GM19395 (cell line): ENCODE results near the gene DDR1.
"Not testable (repeated sequence)": the region's sequence is repeated elsewhere in the genome, so short reads cannot be mapped to it uniquely, and the experiment has no call there.

Source experiments
- ATAC-seq: cut with Tn5 transposase; IDR thresholded peaks from one replicate; pipeline ENCODE4 v1.9.1; 2021; ENCODE audit warnings: mild to moderate bottlenecking, moderate library complexity; ENCODE audit not compliant: unreplicated experiment

DDR1 gene

DNA sequence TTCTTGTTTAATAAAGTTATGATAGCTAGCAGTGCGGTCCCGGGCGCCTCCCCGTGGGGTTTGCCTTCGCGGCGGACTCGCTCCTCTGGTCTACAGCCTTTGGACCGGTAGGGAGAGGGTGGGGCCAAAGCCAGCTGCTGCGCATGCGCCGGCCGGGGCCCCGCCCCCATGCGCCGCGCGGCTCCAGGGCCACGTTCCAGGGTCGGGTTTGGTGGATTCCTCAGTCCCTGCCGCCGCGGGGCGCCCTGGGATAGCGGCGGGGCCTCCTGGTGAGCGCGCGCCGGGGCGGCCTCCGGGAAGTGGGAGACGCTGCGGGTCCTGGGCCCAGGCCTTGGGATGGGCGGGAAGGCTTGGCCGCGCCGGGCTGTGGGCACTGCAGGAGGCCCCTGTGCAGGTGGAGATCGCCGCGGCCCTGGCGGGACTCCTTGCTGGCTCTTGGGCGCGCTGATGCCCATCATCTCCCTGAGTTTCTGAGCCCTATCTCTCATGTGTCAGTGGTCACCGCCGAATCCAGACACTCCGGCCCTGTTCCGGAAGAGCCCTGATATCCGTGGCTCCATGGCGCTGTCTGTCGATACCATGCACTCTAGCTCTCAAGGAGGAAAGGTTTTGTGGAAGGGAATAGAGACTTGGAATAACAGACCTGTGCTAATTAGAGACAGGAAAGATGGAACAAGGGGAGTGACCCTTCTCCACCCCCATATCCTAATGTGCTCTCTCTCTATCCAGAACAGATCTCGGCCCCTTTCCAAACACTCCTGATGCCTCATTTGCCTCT lies 29.9 kb downstream of the DDR1 start, which contains the start of gene VARS2:
Gene VARS2 (plus strand): TSS at position 163 of the 778 bp plus-strand sequence. CDS start 599 bp downstream, at position 762.
- peak; percentile 80 for ATAC-seq

DNA sequence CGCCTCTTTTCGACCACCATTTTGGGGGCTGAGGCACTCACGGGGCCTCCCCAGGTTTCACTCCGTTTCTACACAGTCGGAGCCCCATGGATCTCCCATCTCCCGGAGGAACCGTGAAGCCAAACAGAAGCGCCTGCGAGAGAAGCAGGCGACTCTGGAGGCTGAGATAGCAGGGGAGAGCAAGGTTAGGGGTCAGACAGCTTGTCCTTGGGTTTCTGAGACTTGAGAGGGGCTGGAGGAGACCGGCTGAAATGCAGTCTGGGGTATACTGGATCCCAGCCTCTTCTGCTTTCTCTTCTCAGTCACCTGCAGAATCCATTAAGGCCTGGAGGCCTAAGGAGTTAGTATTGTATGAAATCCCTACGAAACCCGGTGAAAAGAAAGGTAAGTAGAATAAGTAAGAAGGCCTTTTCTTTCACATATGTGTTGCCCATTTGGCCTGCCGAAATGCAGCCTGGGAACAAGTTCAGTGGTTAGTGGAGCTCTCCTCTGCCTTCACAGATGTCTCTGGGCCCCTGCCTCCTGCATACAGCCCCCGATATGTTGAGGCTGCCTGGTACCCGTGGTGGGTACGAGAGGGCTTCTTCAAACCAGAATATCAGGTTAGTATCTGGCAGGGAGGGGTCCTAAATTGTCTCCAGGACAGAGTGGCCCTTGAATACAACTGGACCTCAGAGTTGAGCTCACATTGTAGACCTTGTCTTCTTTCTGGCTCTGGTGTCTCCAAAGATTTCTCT lies 30.7 kb downstream of the DDR1 start:
- no peak for ATAC-seq

DNA sequence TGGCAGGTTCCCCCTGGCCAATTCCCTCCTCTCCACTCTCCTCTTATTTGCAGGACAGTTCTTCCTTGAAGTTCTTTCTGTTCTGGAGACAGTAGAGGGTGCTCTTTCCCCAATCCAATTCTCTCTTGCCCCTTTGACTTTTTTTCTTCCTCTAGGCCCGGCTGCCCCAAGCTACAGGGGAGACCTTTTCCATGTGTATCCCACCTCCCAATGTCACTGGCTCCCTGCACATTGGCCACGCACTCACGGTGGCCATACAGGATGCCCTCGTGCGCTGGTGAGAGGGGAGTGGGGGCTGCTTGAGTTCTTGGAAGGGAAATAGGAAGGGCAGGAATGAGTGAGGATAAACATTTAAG lies 31.2 kb downstream of the DDR1 start:
- no peak for ATAC-seq

DNA sequence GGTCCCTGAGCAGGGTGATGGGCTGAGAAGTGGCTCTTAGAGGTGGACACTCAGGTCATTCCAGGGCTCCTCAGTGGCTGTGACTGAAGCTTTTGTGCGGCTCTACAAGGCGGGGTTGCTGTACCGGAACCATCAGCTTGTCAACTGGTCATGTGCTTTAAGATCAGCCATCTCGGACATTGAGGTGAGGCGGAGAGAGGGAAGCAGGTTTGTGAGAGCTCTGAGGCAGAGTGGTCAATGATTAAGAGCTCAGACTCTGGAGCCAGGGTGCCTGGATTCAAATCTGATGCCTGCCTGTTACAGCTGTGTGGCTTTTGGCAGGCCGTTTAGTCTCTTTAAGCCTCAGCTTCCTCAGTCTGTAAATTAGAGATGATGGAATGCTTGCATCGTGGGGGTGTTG lies 32.7 kb downstream of the DDR1 start:
- no peak for ATAC-seq

DNA sequence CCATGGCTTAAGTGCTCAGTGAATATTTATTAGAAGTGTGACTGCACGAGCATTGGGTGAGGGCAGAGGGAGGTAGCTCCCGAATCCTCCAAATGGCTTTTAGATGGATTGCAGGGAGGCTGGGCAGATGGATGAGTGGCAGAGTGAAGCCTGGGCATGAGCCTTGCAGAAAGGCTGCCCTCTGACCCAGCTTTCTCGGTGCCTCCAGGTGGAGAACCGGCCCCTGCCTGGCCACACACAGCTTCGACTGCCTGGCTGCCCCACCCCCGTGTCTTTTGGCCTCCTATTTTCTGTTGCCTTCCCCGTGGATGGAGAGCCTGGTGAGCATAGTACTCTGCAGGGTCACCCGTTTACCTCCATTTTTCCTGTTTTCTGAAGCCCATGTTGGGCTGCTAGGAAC lies 33.2 kb downstream of the DDR1 start:
- ATAC-seq = no peak

DNA sequence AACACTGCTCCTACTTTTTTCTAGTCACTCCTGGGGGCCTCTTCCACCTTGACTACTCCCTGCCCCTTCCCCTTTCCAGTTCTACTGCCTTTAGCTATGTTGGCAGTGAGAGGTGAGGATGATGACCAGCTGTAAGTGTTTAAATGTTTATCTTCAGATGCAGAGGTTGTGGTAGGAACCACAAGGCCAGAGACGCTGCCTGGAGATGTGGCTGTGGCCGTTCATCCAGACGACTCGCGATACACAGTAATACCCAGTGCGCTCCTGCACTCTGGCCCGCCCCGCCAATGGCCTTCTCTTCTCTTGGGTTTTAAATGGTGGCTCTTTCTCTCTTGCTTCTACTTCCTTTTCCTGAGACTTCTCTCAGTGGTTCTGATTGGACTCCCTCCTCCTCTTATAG lies 34.4 kb downstream of the DDR1 start:
- no peak for ATAC-seq

DNA sequence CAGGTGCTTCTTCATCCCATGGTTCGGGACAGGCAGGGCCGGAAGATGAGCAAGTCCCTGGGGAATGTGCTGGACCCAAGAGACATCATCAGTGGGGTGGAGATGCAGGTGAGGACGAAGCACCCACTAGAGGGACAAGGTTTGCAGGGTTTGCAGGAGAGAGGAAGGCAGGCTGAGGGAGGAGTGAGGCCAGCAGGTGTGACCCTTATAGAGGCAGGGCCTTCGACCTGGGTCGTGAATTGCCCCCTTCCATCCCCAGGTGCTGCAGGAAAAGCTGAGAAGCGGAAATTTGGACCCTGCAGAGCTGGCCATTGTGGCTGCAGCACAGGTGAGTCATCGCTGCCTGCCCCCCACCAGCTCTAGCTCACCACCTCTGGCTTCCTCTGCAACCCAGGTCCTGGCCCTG lies 38.1 kb downstream of the DDR1 start:
- ATAC-seq = no peak

DNA sequence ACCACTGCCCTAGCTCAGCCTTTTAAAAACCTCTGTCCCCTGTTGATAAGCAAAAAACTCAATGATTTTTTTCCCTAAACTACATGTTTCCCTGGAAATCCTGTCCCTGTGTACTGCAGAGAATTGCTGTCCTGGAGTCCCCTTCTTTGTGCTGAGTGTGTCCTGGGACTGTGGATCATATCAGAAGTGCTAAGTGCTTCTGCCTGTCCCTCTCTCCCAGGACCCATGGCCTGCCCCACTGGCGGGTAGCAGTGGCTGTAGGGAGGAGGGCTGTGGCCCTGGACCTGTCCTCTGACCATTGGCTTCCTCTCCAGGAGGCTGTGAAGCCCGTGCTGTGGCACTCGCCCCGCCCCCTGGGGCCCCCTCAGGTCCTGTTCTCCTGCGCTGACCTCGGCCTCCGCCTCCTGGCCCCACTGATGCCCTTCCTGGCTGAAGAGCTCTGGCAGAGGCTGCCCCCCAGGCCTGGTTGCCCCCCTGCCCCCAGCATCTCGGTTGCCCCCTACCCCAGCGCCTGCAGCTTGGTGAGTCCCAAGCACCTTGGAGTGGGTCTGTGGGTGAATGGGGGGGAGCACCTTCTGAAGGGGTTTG lies 39.8 kb downstream of the DDR1 start:
- not testable (repeated sequence) for ATAC-seq

DNA sequence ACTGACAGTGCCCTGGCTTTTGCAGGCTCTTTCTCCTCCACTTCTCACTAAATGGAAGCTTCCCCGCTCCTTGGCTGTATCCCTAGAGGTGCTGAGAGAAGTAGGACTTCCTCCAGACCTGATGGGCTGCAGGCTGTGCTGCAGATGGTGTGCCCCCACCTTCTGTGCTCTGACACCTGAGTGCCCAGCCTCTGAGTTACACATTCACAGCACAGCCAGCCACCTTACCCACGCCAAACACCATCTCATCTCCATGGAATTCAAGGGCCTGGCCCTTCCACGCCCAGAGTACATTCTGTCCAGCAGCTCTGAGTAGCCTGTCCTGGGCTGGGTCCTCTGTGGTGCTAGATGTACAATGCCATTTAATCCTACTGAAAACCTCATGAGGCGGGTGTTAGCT lies 42.3 kb downstream of the DDR1 start:
- ATAC-seq = no peak

DNA sequence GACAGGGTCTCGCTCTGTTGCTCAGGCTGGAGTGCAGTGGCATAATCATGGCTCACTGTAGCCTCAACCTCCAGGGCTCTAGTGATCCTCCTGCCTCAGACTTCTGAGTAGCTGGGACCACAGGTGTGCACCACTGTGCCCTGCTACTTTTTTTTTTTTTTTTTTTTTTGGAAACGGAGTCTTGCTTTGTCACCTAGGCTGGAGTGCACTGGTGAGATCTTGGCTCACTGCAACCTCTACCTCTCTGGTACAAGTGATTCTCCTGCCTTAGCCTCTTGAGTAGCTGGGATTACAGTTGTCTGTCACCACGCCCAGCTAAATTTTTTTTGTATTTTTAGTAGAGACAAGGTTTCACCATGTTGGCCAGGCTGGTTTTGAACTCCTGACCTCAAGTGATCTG lies 42.8 kb downstream of the DDR1 start:
- ATAC-seq = not testable (repeated sequence)

DNA sequence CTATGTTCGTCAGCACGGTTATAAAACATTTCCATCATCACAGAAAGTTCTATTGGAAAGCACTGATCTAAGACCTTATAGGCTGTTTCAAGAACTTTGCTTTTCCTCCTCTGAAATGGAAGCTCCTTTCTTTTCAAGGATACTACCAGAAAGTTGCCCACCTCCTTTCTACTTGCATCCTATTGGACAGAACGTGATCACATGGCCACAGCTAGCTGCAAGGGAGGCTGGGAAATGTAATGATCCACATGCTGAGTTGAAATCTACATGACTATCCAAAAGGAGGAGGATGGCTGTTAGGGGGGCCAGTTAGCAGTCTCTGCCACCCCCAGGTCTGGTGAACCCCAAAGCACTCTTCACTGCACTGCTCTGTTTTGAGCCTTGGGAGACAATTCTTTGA lies 44.4 kb downstream of the DDR1 start:
- no peak for ATAC-seq

DNA sequence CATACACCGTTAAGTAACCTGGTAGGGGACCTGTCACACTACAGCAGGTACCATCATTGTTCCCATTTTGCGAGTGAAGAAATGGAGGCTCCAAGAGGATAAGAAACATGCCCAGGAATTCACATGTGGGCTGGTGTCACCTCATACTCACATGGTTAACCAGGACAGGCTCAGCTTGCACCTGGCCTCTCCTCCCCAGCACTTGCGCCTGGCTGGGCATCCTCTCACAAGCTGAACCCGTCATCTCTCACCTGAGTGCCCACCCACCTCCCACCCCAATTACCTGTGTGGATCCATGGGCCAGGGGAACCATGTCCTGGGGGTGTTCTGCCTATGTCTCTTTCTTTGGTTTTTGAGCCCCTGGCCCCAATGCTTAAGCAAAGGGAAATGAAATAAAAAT lies 46.2 kb downstream of the DDR1 start:
- no peak for ATAC-seq

DNA sequence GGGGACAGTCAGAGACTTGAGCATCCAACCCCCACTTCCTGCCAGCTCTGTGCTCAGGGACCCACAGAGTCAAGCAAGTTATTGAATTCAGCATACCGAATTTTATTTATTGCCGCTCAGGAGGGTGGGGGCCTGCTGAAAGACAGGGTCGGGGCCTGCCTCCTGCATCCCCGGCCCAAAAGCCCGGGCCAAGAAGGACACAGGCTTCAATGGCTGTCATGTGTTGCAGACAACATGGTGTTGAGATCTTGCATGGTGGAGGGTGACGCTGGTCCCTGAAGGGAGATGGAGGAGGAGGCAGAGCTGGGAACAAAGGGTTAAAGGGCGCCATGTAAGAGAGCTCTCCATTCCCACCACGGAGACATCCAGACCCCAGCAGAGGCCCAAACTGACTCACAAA lies 47.0 kb downstream of the DDR1 start:
- ATAC-seq = no peak

DNA sequence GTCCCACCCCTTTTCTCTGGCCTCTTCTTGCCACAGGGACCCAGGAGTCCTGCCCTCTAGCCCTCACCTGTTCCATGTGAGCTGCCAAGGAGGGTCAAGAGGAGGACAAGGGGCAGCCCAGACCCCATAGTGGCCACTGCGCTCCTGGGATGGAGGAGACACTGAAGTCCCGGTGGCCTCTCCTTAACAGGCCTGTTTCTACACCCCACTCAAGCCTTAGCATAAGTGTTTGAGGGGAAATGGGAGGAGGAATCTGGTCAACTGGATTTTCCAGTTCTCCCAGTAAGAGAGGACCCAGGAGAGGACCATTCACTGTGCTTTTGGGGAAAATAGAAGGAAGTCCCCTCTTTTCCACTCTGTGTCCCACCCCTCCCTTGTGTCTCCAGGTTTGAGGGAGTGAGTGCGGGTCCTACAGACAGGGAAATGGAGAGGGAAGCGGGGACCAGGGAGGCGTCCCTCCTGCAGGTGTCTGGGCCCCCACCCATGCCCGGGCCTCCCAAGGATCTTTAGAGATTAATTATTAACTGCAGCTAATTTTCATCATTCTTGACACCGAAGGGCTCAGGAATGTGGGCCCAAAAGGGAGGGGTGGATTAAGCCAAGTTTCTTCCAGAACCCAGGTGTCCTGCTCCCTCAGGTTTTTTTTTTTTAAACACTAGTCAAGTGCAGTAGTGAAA lies 47.8 kb downstream of the DDR1 start, which contains the start of gene SFTA2:
Gene SFTA2 (minus strand): TSS at position 202 of the 677 bp plus-strand sequence. CDS start 74 bp downstream, at position 128.
- no peak for ATAC-seq

DNA sequence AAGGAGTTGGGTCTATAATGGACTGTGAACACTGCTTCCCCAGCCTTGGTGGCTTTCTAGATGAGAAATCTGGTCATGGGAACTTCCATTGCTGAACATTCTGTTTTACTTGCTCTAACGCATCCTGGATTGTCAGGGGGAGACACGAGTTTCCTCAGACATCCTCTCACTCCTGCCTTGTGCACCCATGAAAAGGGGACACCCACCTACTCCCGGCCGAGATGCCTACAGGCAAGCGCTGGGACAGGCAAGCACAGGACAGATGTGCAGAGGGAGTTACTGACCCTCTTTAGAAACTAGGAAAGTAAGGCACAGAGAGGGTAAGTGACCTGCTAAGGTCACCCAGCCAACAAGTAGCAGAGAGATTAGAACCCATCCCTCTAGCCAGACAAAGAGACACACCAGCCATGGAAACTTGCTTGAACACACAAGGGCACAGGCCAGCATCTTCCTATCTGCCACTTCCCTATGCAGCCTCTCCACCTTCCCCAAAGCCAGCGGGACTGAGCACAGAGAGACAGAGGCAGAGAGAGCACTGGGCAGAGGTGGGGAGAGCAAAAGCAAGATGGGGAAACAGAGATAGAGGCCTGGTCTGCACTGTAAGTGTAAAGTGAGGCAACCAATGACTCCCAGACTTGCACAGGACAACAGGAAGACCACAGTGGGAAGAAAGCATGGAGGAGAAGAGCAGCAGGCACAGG lies 48.5 kb downstream of the DDR1 start:
- no peak for ATAC-seq

DNA sequence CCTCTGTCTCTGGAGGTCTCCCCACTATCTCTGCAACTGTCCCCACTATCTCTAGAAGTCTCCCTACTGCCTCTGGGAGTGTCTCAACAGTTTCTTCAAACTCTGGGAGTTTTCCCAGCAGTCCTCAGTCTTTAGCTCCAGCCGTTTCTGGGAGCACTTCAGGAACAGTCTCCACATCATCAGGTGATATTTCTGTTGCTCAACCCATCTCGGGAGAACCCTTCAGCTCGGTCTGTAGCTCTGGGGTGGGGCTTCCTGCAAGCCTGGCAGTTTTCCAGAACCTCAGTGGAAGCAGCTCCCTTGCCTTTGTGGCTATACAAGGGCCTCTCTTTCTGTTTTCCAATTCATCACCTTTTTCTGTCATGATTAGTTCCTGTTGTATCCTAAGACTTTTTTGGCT lies 50.7 kb downstream of the DDR1 start:
- no peak for ATAC-seq

DNA sequence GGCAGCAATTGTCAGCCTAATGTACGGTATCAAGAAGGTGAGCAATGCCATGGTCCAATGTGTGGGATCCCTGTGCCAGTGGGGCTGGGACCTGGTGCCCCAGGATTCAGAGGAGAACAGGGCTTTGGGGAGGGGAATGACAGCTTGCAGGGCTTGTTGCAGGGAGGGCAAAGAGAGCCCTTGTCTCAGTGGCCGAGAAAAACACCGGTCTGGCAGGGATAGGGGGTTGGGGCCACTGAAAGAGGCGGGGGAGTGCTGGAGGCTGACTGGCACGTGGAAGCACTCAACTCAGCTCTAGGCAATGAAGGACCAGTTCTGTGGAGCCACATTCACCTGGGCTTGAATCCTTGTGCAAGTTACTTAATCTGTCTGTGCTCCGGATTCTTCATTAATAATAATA lies 52.9 kb downstream of the DDR1 start:
- no peak for ATAC-seq

DNA sequence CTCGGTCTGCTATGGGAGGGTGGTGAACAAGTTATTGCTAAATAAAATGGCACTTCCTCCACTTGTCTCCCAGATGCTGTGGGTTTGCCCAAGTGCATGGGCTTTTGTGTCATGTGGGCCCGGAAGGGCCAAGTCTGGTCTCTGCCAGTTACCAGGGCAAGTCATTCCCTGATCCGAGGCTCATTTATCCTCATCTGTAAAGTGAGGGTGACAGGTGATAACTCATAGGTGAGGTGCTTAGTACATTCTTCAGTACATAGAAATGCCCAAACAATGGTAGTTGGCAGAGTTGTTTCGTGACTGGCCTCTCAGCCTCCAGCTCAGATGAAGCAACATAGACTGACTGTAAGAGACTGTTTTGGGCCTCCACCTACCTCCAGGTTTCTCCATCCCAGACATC lies 54.4 kb downstream of the DDR1 start:
- ATAC-seq = no peak

DNA sequence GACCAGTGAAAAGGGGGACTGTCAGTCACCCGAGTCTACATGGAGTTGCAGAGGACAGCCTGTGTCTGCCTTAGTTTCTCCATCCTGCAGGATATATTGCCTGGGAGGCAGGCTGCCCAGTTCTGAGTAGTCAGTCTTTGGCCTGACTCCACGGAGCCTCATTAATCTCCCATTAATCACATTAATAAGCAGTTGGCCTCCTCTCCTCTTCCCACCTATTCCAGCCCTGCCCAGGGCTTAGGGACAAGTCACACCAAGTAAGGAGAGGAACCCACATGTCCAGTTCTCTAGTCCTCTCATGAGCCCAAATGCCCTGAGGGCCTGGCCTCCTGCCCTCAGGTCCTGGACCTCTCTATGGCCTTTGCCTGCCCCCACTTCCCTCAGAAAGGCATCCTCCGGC lies 55.2 kb downstream of the DDR1 start:
- ATAC-seq = no peak

DNA sequence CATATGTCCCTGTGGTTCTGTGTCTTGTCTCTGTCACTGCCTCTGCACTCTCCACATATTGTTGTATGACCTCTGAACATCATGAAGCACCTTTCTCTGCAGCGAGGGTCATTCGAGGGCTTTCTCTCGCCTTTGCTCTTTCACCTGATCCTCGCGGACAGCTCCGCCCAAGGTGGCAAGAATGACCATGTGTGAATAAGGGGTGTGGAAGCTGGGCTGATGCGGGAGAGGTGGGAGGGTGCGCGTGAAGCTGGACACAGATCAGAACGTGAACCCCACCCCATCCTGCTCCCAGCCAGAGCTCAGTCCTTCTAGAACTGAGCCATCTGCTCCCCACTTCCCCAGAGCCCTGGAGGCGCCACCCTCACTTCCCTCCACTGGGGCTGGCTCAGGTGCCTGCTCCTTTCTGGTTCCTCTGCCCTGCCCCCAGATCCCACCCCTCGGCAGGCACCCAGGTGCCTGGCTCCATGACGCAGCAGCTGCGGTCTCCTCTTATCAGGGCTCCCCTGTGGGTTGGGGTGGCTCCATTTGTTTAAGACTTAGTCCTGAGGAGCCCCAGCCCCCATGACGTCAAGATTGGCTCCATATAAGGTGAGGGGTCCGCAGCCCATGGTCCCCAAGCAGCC lies 56.2 kb downstream of the DDR1 start, which contains the start of gene MUCL3:
Gene MUCL3 (plus strand): TSS at position 613 of the 626 bp plus-strand sequence. CDS start 27 bp downstream, outside the sequence.
- ATAC-seq = no peak
